Measurements from ENCODE around the gene ABTB2.

ABTB2 gene

GRCh38 chr11:34288492-34288891, 69.3 kb downstream of the ABTB2 start:
- TF ChIP-seq CTCF (IDR thresholded peaks at IDR 0.05; ENCODE audit: control extremely low read depth, extremely low read depth, low read depth, missing control alignments), result no peak
- ChIA-PET POLR2A (no interaction called here), CTCF (interaction anchor here (0.6 to 1.0 kb wide), 2 partner anchors 10 to 32 kb away, joined by 3 read pairs; no protein-coding TSS in a partner anchor)
- DNase-seq (ENCODE audit: extremely low spot score), result no peak

- no peak for TF ChIP-seq CTCF (IDR thresholded peaks at IDR 0.05; ENCODE audit: control extremely low read depth, extremely low read depth, low read depth, missing control alignments)
- no peak for DNase-seq (ENCODE audit: extremely low spot score)
- ChIA-PET CTCF (interaction anchor here (1.3 kb wide), 1 partner anchor 22 kb away, joined by 3 read pairs; no protein-coding TSS in a partner anchor), POLR2A (no interaction called here)
These were observed 72.9 kb downstream of the ABTB2 start for GRCh38 chr11:34284811-34285481.

GRCh38 chr11:34284156-34284555, 73.7 kb downstream of the ABTB2 start:
- ChIA-PET CTCF (no interaction called here), POLR2A (no interaction called here)
- DNase-seq (ENCODE audit: extremely low spot score), result no peak
- TF ChIP-seq CTCF (IDR thresholded peaks at IDR 0.05; ENCODE audit: control extremely low read depth, extremely low read depth, low read depth, missing control alignments), result no peak

GRCh38 chr11:34280945-34281872, 76.6 kb downstream of the ABTB2 start:
- ChIA-PET POLR2A (no interaction called here), CTCF (interaction anchor here (0.9 to 2.5 kb wide), 5 partner anchors 15 to 101 kb away, joined by 3 to 6 read pairs (median 3); no protein-coding TSS in a partner anchor)
- TF ChIP-seq CTCF (IDR thresholded peaks at IDR 0.05; ENCODE audit: control extremely low read depth, extremely low read depth, low read depth, missing control alignments), result no peak
- no peak for DNase-seq (ENCODE audit: extremely low spot score)

- POLR2A ChIA-PET, result no interaction called here
- TF ChIP-seq CTCF (IDR thresholded peaks at IDR 0.05; ENCODE audit: control extremely low read depth, extremely low read depth, low read depth, missing control alignments), result no peak
- CTCF ChIA-PET, result interaction anchor here (1.1 to 2.4 kb wide), 4 partner anchors 9 to 104 kb away, joined by 3 to 6 read pairs (median 4); no protein-coding TSS in a partner anchor
- peak; percentile 57 for DNase-seq (ENCODE audit: extremely low spot score)
These were observed 79.0 kb downstream of the ABTB2 start for GRCh38 chr11:34278693-34279297.

- ChIA-PET CTCF (interaction anchor here (1.1 to 2.4 kb wide), 4 partner anchors 9 to 104 kb away, joined by 3 to 6 read pairs (median 4); no protein-coding TSS in a partner anchor), POLR2A (no interaction called here)
- no peak for TF ChIP-seq CTCF (IDR thresholded peaks at IDR 0.05; ENCODE audit: control extremely low read depth, extremely low read depth, low read depth, missing control alignments)
- no peak for DNase-seq (ENCODE audit: extremely low spot score)
These were observed 79.6 kb downstream of the ABTB2 start for GRCh38 chr11:34278175-34278574.
